Right lobe of liver (tissue), 4 donors: ENCODE data around the gene COMMD6.

Source experiments
- POLR2A ChIP-seq: fragments of 450-650 bp; IDR thresholded peaks from one replicate; pipeline ENCODE4 v1.6.1; 2017; ENCODE audit warnings: antibody characterized with exemption, mild to moderate bottlenecking
- TF ChIP-seq, protein P1 (sequence below), 4 donors: fragments of 200-600 bp in 3 of 4; fragments of 450-650 bp in 1 of 4; IDR thresholded peaks; one replicate each; pipeline versions ENCODE4 v1.5.1 to v1.8.0; 2016 to 2022; ENCODE audit warnings: antibody characterized with exemption in 4 of 4, mild to moderate bottlenecking in 2 of 4
- donor health status: DM: no; HTN: no; CAD: no.
- donor health status: DM: no; HTN: no; CAD: no.
- donor health status: DM: no; HTN: yes; CAD: no.

DNA sequence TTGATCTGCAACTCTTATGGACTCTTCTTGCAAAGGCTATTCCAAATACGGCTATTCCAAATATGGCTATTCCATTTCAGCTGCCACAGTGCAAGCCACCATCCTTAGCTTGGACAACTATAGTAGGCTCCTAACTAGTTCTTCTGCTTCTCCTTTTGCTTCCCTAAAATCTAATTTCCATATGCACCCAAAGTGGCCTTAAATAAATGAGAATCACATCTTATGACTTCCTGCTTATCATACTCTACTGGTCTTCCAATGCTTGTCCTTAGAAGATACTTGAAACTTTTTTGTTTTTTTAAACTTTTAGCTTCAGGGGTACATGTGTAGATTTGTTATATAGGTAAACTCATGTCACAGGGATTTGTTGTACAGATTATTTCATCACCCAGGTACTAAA, 16.8 kb upstream of the COMMD6 start:
- no peak for TF ChIP-seq POLR2A
- TF ChIP-seq, protein P1, sequence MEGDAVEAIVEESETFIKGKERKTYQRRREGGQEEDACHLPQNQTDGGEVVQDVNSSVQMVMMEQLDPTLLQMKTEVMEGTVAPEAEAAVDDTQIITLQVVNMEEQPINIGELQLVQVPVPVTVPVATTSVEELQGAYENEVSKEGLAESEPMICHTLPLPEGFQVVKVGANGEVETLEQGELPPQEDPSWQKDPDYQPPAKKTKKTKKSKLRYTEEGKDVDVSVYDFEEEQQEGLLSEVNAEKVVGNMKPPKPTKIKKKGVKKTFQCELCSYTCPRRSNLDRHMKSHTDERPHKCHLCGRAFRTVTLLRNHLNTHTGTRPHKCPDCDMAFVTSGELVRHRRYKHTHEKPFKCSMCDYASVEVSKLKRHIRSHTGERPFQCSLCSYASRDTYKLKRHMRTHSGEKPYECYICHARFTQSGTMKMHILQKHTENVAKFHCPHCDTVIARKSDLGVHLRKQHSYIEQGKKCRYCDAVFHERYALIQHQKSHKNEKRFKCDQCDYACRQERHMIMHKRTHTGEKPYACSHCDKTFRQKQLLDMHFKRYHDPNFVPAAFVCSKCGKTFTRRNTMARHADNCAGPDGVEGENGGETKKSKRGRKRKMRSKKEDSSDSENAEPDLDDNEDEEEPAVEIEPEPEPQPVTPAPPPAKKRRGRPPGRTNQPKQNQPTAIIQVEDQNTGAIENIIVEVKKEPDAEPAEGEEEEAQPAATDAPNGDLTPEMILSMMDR (IDR thresholded peaks at IDR 0.05): no peak
